Activated T-cell treated with anti-CD3 and anti-CD28 coated beads for 48 hours (primary cell): ENCODE measurements around the gene SMURF1.

ENCODE experiments used
- DNase-seq: peaks from one replicate; pipeline ENCODE4 v3.0.0-alpha.2; 2020; ENCODE audit warnings: low read depth

The SMURF1 gene

DNA sequence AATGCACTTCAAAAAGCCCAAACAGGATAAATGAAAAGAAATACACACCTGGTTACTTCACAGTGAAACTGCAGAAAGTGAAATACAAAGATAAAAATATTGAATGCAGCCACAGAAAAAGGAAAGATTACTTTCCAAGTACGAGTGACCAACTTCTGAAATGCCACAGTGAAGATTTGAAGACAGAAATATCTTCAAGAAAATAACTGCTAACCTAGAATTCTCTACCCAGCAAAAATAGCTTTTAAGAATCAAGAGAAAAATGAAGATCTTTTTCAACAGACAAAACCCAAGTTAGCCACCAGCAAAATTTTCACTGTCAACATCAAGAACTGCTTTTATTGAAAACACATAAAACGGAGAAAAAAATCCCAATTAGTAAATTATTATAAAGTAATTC lies 46.2 kb downstream of the SMURF1 start:
- DNase-seq = no peak

- no peak for DNase-seq
These were observed 47.6 kb downstream of the SMURF1 start for GRCh38 chr7:99096124-99096887.

DNA sequence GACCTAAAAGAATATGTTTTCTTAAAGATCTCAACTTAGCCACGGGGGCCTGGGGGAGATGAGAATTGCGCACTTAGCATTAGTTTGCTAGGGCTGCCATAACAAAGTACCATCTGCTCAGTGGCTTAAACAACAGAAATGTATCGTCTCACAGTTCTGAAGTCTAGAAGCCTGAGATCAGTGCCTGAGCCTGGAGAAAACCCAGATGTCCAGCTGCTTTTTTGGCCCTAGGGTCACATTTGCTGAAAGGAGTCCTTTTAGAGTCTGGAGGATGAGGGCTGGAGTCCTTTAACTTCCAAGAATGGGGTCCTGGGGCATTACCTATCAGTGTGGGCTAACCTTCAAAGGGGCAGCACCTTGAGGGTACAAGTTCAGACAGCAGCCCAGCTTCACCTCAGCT lies 48.2 kb downstream of the SMURF1 start:
- no peak for DNase-seq

DNA sequence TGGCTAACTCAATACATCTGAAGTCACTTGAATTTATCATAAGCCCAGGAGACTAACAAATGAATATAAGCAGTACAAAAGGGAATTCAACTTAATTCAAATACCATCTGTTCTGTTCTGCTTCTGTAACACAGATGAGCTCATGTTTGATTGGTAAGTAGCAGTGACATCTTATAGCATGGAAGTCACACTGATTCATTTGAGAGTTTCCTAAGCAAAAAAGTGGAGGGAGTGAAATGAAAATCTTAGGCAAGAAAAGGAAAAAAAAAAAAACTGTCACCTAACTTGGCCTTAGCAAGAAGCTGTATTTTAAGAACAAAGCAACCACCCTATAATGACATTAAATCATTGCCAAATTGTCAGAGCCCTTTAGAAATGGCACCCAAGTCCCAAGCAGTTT lies 49.5 kb downstream of the SMURF1 start:
- no peak for DNase-seq

DNA sequence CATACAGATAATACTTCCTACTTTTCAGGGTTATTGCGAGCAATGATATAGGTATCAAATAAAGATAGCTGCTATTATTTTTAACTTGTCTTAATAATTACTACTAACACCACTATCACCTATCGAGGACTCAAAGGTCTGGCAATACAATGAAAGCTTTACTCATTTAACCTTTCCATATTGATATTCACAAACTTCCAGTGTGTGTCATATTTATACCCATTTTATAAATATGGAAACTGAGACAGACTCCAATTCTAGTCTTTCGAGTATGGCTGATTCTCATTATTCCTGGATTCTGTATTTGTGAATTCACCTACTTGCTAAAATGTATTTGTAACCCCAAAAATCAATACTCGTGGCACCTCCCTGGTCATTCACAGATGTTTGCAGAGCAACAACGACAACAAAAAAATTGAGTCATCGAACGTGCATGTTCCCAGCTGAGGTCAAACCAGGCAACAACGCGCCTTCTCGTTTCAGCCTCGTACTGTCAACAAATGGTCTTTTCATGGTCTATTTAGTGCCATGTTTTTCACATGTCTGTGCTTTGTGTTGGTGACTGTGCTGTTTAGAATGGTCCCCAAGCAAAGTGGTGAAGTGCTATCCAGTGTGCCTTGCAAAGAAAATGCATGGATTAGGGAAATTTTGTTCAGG lies 51.7 kb downstream of the SMURF1 start:
- DNase-seq = no peak

DNA sequence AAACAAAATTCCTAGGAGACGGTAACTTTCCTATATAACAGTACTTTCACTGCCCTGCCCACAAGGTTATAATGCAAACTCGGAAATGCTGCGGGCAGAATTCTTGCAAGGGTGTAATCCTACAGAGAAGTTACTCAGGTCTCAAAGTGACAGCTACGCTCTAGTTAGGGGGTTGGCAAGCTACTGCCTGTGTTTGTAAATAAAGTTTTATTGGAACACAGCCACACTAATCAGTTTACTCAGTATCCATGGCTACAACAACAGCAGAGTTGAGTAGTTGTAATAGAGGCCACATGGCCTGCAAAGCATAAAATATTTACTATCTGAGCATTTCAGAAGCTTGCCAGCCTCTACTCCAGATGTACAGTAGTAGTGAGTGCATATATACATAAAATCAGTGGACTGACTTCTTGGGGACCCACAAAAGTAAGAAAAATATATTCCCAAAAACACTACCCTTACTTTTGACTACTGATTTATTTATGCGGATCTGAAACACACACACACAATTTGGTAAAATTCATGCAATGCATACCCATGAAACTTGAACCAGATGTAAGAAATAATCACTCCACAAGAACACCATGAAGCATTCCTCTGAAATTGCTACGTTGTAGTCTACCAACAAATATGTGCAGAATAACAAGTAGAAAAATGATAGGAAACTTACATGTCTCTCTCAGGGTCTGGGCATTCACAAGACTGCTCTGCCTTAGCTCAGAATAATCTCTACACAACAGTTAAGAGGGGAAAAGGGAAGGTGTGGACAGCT lies 53.0 kb downstream of the SMURF1 start:
- DNase-seq = no peak

- DNase-seq = no peak
These were observed 53.8 kb downstream of the SMURF1 start for GRCh38 chr7:99089914-99090629.

DNA sequence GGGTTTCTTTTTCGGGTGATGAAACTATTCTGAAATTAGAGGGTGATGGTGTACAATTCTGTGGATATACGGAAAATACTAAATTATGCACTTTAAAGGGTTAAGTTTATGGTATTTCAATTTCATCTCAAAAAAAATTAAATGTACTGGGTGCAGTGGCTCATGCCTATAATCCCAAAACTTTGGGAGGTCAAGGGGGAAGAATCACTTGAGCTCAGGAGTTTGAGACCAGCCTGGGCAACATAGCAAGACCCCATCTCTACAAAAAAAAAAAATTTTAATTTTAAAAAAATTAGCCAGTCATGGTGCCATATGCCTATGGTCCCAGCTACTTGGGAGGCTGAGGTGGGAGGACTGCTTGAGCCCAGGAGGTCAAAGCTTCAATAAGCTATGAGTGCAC lies 57.0 kb downstream of the SMURF1 start:
- no peak for DNase-seq

DNA sequence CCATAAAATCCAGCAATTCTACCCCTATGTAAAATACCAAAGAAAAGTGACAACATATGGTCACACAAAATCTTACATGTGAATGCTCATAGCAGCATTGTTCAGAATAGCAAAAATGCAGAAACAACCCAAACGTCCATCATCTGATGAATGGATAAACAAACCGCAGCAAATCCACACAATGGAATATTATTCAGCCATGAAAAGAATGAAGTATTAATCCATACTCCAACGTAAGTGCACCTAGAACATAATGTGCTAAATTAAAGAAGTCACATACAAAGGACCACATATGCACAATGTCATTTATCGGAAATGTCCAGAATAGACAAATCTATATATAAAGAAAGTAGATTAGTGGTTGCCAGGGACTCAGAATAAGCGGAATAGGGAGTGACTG lies 57.4 kb downstream of the SMURF1 start:
- DNase-seq = no peak

GRCh38 chr7:99083733-99084132 lies 60.2 kb downstream of the SMURF1 start:
- DNase-seq = no peak

DNA sequence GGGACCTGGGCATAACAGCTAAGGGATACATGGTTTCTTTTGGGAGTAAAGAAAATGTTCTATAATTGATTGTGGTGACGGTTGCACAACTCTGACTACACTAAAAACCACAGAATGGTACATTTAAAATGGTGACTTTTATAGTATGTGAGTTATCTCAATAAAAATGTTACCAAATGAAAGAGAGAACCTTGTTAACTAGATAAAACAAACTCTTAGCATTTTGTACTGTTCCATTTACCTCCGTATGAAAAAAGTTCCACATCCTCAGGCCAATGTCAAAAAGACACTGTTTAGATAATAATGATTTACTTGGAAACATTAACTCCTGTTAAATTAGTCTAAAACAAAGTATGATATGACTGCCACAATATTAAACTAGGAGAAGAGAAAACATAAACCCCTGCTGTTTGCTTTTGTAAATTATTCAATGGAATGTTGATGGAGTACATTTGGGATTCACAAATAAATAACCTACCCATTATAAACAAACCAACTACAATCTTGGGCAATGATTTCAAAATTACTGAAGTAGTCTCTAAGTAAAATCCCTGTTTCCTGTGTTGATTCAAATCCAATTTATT lies 60.7 kb downstream of the SMURF1 start:
- DNase-seq = no peak

GRCh38 chr7:99080679-99081078 lies 63.2 kb downstream of the SMURF1 start:
- DNase-seq = no peak

- DNase-seq = no peak
These were observed 64.8 kb downstream of the SMURF1 start for GRCh38 chr7:99079104-99079503.

DNA sequence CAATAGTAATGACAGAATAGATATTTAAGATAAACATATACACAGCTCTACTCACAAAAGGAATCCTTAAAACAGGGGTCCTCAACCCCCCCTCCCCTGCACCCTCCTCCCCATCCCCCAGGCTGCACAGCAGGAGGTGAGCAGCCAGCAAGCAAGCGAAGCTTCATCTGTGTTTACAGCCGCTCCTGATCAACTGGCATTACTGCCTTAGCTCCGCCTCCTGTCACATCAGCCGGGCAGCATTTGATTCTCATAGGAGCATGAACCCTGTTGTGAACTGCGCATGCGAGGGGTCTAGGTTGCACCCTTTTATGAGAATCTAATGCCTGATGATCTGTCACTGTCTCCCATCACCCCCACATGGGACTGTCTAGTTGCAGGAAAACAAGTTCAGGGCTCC lies 65.5 kb downstream of the SMURF1 start:
- DNase-seq = no peak

GRCh38 chr7:99076615-99077014 lies 67.3 kb downstream of the SMURF1 start:
- DNase-seq = no peak

DNA sequence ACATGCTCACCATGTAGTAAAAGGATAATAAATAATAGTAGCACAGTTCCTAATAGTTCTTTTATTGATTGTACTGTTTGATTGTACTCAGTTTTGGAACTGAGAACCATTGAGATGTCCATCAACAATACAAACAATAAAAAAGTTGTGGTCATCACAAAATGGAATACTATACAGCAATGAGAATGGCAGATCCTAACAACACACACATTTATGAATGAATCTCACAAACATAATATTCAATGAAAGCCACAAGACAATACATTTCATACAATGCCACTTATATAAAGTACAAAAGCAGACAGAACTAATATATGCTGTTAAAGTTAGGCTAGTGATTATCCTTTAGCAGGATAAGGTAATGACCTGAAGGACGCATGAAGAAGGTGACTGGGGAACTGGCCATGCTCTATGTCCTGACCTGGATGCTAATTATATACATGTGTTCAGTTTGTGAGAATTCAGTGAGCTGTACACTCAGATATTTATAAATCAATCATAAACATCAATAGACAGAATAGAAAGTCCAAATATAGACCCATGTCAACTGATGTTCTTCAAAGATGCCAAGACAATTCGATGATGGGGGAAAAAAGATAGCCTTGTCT lies 70.0 kb downstream of the SMURF1 start:
- DNase-seq = no peak

- DNase-seq = no peak
These were observed 71.8 kb downstream of the SMURF1 start for GRCh38 chr7:99072126-99072525.

- DNase-seq = no peak
These were observed 73.5 kb downstream of the SMURF1 start for GRCh38 chr7:99070361-99070760.

GRCh38 chr7:99061001-99061776 lies 82.7 kb downstream of the SMURF1 start:
- no peak for DNase-seq

DNA sequence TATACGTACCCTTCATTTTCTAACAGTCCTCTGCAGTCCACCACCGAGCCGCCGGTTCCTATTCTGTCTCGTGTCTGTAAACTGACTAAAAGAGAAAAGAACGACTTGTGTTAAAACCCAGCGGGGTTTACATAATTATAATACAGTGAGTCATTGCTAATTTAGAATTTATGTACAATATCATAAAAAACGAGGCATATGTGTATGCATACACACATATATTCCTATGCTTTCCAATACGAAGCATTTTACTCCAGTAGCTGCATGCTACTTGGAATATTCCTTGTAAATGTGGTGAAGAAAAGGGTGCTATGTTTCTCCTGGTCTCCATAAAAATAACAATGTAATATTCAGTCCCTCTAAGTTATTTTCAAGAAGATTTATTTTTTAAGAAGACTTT lies 89.1 kb downstream of the SMURF1 start:
- DNase-seq = no peak

DNA sequence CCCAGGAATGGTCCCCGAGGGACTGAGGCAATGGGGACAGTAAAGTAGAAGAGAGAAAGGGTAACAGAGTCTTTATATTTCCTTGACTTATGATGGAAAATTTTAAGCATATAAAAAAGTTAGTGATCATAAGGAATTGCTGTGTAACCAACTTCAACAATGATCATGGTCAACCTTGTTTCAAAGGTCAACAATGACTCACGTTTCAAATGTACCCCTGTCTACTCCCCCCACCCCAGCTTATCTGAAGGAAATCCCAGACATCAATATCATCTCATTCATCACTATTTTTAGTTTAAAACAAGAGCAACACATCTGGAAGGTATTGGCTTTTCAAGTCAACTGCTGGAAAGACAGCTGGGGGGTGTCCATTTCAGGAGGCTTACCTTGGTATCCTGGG lies 92.9 kb downstream of the SMURF1 start:
- no peak for DNase-seq
